ENCODE data around the gene SELPLG.
"Not testable (repeated sequence)": the region's sequence is repeated elsewhere in the genome, so short reads cannot be mapped to it uniquely, and the experiment has no call there.

The SELPLG gene

GRCh38 chr12:108655812-108656175 lies 22.1 kb upstream of the SELPLG start:
- DNase-seq = not testable (repeated sequence)

GRCh38 chr12:108654622-108655021 lies 20.9 kb upstream of the SELPLG start:
- not testable (repeated sequence) for DNase-seq

GRCh38 chr12:108653922-108654321 lies 20.2 kb upstream of the SELPLG start:
- DNase-seq = no peak

GRCh38 chr12:108653082-108653516 lies 19.4 kb upstream of the SELPLG start:
- no peak for DNase-seq

- DNase-seq = no peak
Measured at GRCh38 chr12:108650083-108650482, 16.4 kb upstream of the SELPLG start.

- DNase-seq = no peak
Measured at GRCh38 chr12:108649669-108650068, 16.0 kb upstream of the SELPLG start.

- DNase-seq = no peak
Measured at GRCh38 chr12:108649126-108649525, 15.4 kb upstream of the SELPLG start.

- no peak for DNase-seq
Measured at GRCh38 chr12:108648371-108648770, 14.7 kb upstream of the SELPLG start.

GRCh38 chr12:108647585-108648287 lies 14.0 kb upstream of the SELPLG start:
- no peak for DNase-seq

- no peak for DNase-seq
Measured at GRCh38 chr12:108646600-108647579, 13.2 kb upstream of the SELPLG start.

- DNase-seq = no peak
Measured at GRCh38 chr12:108645686-108646599, 12.2 kb upstream of the SELPLG start.

GRCh38 chr12:108644811-108645120 lies 11.1 kb upstream of the SELPLG start:
- DNase-seq = no peak

GRCh38 chr12:108643941-108644810 lies 10.5 kb upstream of the SELPLG start:
- no peak for DNase-seq

- DNase-seq = no peak
Measured at GRCh38 chr12:108642899-108643654, 9.4 kb upstream of the SELPLG start.

GRCh38 chr12:108642269-108642870 lies 8.7 kb upstream of the SELPLG start:
- DNase-seq = no peak

- no peak for DNase-seq
Measured at GRCh38 chr12:108641446-108642268, 8.0 kb upstream of the SELPLG start.

- no peak for DNase-seq
Measured at GRCh38 chr12:108640802-108641445, 7.2 kb upstream of the SELPLG start.

GRCh38 chr12:108638997-108639822 lies 5.5 kb upstream of the SELPLG start:
- no peak for DNase-seq
